HepG2 (cell line): ENCODE measurements around the gene NFATC3. TPM values are rescaled to one million over a fixed set of nuclear protein-coding genes. Genes with fewer than 3 reads are reported as not detected.

Source experiments
- ATF7 ChIP-seq, 2 experiments: fragments of 450-650 bp in 1 of 2; sonication (generic) in 1 of 2; formaldehyde crosslinking in 1 of 2; IDR thresholded peaks; 2 replicates each; pipeline versions ENCODE4 v1.4.0 to v1.6.1; 2016 to 2020; ENCODE audit warnings: antibody characterized with exemption in 1 of 2, mild to moderate bottlenecking in 1 of 2, missing genetic modification reagents in 1 of 2
- MTF1 ChIP-seq: sonication (generic); formaldehyde crosslinking; IDR thresholded peaks from 2 replicates; pipeline ENCODE4 v1.5.0; 2020; ENCODE audit warnings: missing genetic modification reagents
- NFKBIZ ChIP-seq: IDR thresholded peaks from 2 replicates; pipeline ENCODE4 v1.6.1; 2018; ENCODE audit warnings: missing genetic modification reagents, missing compliant biosample characterization
- PLRG1 ChIP-seq: fragments of 450-650 bp; conservative IDR thresholded peaks from 2 replicates; pipeline ENCODE4 v1.6.1; 2016
- SIX4 ChIP-seq: sonication (generic); formaldehyde crosslinking; IDR thresholded peaks from 2 replicates; pipeline ENCODE4 v1.4.0; 2020; ENCODE audit warnings: missing genetic modification reagents
- SPEN ChIP-seq: sonication (generic); formaldehyde crosslinking; IDR thresholded peaks from 2 replicates; pipeline ENCODE4 v1.5.1; 2020; ENCODE audit warnings: low read depth, mild to moderate bottlenecking, missing genetic modification reagents
- TCF7L2 ChIP-seq: IDR thresholded peaks from 2 replicates; pipeline ENCODE4 v1.6.1; 2011; ENCODE audit warnings: mild to moderate bottlenecking, low read depth, low read length, moderate library complexity
- polyA plus RNA-seq, 8 experiments: library from polyadenylated mRNA; depleted of rRNA in 3 of 8; stranded (reverse) in 7 of 8; unstranded in 1 of 8; fragments of >200 nt; fragmentation: Illumina TruSeq in 4 of 8; extraction: Trizol in 4 of 8; gene quantifications; 2 replicates each; pipeline versions ENCODE4 v1.2.1 to v1.2.3, GENCODE V29; 2011 to 2016; ENCODE audit warnings: low read depth in 4 of 8, missing spikeins in 1 of 8, mixed read lengths in 1 of 8; ENCODE audit not compliant: insufficient read depth in 1 of 8
- total RNA-seq, 5 experiments: library from RNA; depleted of rRNA; stranded (reverse); fragments of >200 nt; fragmentation: Illumina TruSeq; extraction: Trizol; gene quantifications; 2 replicates each; pipeline ENCODE4 v1.2.3, GENCODE V29; 2016; ENCODE audit warnings: low read depth in 1 of 5
- TF ChIP-seq, protein P1 (sequence below): sonication (generic); formaldehyde crosslinking; IDR thresholded peaks from 2 replicates; pipeline ENCODE4 v1.4.0; 2020; ENCODE audit warnings: missing genetic modification reagents, mild to moderate bottlenecking, borderline replicate concordance
- TF ChIP-seq, protein P2 (sequence below): sonication (generic); formaldehyde crosslinking; IDR thresholded peaks from 2 replicates; pipeline ENCODE4 v1.4.0; 2020; ENCODE audit warnings: missing genetic modification reagents, borderline replicate concordance
- TF ChIP-seq, protein P3 (sequence below): sonication (generic); formaldehyde crosslinking; IDR thresholded peaks from 2 replicates; pipeline ENCODE4 v1.9.0; 2021; ENCODE audit warnings: missing genetic modification reagents, mild to moderate bottlenecking, borderline replicate concordance
- TF ChIP-seq, protein P4 (sequence below): sonication (generic); formaldehyde crosslinking; IDR thresholded peaks from 2 replicates; pipeline ENCODE4 v1.5.0; 2020; ENCODE audit warnings: mild to moderate bottlenecking, low read depth, missing genetic modification reagents, borderline replicate concordance
- TF ChIP-seq, protein P5 (sequence below): sonication (generic); formaldehyde crosslinking; IDR thresholded peaks from 2 replicates; pipeline ENCODE4 v1.5.0; 2020; ENCODE audit warnings: missing genetic modification reagents
- TF ChIP-seq, protein P6 (sequence below): sonication (generic); formaldehyde crosslinking; IDR thresholded peaks from 2 replicates; pipeline ENCODE4 v1.5.1; 2020; ENCODE audit warnings: missing genetic modification reagents, mild to moderate bottlenecking, borderline replicate concordance
- TF ChIP-seq, protein P7 (sequence below): sonication (generic); formaldehyde crosslinking; IDR thresholded peaks from 2 replicates; pipeline ENCODE4 v1.5.1; 2020; ENCODE audit warnings: mild to moderate bottlenecking, missing genetic modification reagents, moderate library complexity
- TF ChIP-seq, protein P8 (sequence below): IDR thresholded peaks from 2 replicates; pipeline ENCODE4 v1.6.1; 2016; ENCODE audit warnings: control low read depth

Gene NFATC3
- total and polyA plus RNA-seq, 2 of the 13 experiments (the other 11 are each of a cell fraction or from before 2014, with no cell fraction given): 52.6 to 62.7 TPM

DNA sequence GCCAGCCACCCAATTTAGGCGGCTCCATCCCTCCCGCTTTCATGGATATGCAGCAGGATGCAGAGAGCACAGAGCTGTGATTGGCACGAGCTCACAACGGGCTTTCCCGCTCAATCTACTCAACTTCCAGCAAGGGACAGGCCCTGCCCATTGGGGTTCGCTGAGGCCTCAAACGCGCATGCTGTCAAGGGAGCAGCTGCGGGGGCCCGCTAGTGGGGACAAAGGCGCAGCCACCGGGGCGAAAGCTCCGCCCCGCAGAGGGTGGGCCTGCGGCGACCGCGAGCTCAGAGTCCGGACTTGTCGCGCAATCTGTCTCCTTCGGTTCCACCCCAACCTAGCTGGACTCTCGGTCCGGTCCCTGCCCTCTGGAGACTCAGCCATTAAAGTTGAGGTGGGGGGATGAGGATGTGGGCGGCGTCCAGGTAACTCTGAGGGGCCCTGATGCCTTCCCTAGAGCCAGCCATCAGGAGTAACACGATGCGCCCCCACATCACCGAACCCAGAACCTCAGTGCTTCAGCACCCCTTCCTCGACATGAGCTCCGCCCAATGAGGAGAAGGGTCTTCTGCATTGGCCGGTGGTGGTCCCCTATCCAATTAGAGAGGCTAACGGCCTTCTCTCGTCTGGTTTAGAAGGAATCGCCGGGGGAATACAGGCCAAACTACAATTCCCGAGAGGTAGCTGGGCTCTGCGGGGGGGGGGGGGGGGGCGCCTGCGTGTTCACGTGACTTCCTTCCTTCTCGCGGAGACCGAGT lies 489 bp upstream of the NFATC3 start (continued):
- TF ChIP-seq, protein P1, sequence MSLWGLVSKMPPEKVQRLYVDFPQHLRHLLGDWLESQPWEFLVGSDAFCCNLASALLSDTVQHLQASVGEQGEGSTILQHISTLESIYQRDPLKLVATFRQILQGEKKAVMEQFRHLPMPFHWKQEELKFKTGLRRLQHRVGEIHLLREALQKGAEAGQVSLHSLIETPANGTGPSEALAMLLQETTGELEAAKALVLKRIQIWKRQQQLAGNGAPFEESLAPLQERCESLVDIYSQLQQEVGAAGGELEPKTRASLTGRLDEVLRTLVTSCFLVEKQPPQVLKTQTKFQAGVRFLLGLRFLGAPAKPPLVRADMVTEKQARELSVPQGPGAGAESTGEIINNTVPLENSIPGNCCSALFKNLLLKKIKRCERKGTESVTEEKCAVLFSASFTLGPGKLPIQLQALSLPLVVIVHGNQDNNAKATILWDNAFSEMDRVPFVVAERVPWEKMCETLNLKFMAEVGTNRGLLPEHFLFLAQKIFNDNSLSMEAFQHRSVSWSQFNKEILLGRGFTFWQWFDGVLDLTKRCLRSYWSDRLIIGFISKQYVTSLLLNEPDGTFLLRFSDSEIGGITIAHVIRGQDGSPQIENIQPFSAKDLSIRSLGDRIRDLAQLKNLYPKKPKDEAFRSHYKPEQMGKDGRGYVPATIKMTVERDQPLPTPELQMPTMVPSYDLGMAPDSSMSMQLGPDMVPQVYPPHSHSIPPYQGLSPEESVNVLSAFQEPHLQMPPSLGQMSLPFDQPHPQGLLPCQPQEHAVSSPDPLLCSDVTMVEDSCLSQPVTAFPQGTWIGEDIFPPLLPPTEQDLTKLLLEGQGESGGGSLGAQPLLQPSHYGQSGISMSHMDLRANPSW: peak; percentile 96; the same call in 1 of the 2 replicates
- TF ChIP-seq SIX4 (peak; percentile 74; the same call in 1 of the 2 replicates), TCF7L2 (no peak), NFKBIZ (CRISPR knock-in tag) (no peak; the same call in 1 of the 2 replicates), SPEN (CRISPR knock-in tag) (peak; percentile 95), PLRG1 (no peak), MTF1 (CRISPR knock-in tag) (peak; percentile 87), ATF7 (IDR thresholded peaks at IDR 0.05) (no peak), ATF7 (CRISPR knock-in tag; IDR thresholded peaks at IDR 0.05) (no peak; the same call in 1 of the 2 replicates)
- TF ChIP-seq, protein P2, sequence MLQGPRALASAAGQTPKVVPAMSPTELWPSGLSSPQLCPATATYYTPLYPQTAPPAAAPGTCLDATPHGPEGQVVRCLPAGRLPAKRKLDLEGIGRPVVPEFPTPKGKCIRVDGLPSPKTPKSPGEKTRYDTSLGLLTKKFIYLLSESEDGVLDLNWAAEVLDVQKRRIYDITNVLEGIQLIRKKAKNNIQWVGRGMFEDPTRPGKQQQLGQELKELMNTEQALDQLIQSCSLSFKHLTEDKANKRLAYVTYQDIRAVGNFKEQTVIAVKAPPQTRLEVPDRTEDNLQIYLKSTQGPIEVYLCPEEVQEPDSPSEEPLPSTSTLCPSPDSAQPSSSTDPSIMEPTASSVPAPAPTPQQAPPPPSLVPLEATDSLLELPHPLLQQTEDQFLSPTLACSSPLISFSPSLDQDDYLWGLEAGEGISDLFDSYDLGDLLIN (CRISPR knock-in tag): peak; percentile 98; the same call in 1 of the 2 replicates
- TF ChIP-seq, protein P3, sequence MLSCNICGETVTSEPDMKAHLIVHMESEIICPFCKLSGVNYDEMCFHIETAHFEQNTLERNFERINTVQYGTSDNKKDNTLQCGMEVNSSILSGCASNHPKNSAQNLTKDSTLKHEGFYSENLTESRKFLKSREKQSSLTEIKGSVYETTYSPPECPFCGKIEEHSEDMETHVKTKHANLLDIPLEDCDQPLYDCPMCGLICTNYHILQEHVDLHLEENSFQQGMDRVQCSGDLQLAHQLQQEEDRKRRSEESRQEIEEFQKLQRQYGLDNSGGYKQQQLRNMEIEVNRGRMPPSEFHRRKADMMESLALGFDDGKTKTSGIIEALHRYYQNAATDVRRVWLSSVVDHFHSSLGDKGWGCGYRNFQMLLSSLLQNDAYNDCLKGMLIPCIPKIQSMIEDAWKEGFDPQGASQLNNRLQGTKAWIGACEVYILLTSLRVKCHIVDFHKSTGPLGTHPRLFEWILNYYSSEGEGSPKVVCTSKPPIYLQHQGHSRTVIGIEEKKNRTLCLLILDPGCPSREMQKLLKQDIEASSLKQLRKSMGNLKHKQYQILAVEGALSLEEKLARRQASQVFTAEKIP (CRISPR knock-in tag): no peak
- TF ChIP-seq, protein P4, sequence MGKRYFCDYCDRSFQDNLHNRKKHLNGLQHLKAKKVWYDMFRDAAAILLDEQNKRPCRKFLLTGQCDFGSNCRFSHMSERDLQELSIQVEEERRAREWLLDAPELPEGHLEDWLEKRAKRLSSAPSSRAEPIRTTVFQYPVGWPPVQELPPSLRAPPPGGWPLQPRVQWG: 0 out of 2 replicates have a peak, but pooled peaks have one; percentile 88
- TF ChIP-seq, protein P5, sequence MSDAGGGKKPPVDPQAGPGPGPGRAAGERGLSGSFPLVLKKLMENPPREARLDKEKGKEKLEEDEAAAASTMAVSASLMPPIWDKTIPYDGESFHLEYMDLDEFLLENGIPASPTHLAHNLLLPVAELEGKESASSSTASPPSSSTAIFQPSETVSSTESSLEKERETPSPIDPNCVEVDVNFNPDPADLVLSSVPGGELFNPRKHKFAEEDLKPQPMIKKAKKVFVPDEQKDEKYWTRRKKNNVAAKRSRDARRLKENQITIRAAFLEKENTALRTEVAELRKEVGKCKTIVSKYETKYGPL: no peak; the same call in 1 of the 2 replicates
- TF ChIP-seq, protein P6, sequence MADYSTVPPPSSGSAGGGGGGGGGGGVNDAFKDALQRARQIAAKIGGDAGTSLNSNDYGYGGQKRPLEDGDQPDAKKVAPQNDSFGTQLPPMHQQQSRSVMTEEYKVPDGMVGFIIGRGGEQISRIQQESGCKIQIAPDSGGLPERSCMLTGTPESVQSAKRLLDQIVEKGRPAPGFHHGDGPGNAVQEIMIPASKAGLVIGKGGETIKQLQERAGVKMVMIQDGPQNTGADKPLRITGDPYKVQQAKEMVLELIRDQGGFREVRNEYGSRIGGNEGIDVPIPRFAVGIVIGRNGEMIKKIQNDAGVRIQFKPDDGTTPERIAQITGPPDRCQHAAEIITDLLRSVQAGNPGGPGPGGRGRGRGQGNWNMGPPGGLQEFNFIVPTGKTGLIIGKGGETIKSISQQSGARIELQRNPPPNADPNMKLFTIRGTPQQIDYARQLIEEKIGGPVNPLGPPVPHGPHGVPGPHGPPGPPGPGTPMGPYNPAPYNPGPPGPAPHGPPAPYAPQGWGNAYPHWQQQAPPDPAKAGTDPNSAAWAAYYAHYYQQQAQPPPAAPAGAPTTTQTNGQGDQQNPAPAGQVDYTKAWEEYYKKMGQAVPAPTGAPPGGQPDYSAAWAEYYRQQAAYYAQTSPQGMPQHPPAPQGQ (CRISPR knock-in tag): peak; percentile 95
- TF ChIP-seq, protein P7, sequence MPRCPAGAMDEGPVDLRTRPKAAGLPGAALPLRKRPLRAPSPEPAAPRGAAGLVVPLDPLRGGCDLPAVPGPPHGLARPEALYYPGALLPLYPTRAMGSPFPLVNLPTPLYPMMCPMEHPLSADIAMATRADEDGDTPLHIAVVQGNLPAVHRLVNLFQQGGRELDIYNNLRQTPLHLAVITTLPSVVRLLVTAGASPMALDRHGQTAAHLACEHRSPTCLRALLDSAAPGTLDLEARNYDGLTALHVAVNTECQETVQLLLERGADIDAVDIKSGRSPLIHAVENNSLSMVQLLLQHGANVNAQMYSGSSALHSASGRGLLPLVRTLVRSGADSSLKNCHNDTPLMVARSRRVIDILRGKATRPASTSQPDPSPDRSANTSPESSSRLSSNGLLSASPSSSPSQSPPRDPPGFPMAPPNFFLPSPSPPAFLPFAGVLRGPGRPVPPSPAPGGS: peak; percentile 96
- TF ChIP-seq, protein P8, sequence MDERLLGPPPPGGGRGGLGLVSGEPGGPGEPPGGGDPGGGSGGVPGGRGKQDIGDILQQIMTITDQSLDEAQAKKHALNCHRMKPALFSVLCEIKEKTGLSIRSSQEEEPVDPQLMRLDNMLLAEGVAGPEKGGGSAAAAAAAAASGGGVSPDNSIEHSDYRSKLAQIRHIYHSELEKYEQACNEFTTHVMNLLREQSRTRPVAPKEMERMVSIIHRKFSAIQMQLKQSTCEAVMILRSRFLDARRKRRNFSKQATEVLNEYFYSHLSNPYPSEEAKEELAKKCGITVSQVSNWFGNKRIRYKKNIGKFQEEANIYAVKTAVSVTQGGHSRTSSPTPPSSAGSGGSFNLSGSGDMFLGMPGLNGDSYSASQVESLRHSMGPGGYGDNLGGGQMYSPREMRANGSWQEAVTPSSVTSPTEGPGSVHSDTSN (CRISPR knock-in tag): no peak; the same call in 1 of the 2 replicates
